ENCODE measurements around the gene SHISA5. TPM values are rescaled to one million over a fixed set of nuclear protein-coding genes. Genes with fewer than 3 reads are reported as not detected.

The SHISA5 gene
- total RNA-seq, 1 donor from 2014 or later: 68.5 TPM

Other genes with a start within 250 kb of the SHISA5 start
- gene NME6, start 202.8 kb downstream of the SHISA5 start, total RNA-seq: 11.3 and 16.3 TPM in 2 replicates
- not detected in 2 replicates for gene SPINK8, start 170.5 kb downstream of the SHISA5 start, total RNA-seq
- not detected in 2 replicates for gene FBXW12, start 132.0 kb downstream of the SHISA5 start, total RNA-seq
- 16.1 and 17.0 TPM in 2 replicates for gene PLXNB1, start 74.1 kb downstream of the SHISA5 start, total RNA-seq
- 8.9 and 10.1 TPM in 2 replicates for gene CCDC51, start 64.1 kb downstream of the SHISA5 start, total RNA-seq
- gene TMA7, start 63.9 kb downstream of the SHISA5 start, total RNA-seq: 237 and 246 TPM in 2 replicates
- gene ATRIP, start 57.4 kb downstream of the SHISA5 start, total RNA-seq: 3.7 and 4.6 TPM in 2 replicates
- 0.60 and 1.5 TPM in 2 replicates for gene PFKFB4, start 52.6 kb upstream of the SHISA5 start, total RNA-seq
- not detected in 2 replicates for gene UCN2, start 59.6 kb upstream of the SHISA5 start, total RNA-seq
- under 0.01 and 0.22 TPM in 2 replicates for gene COL7A1, start 91.2 kb upstream of the SHISA5 start, total RNA-seq
- 187 and 249 TPM in 2 replicates for gene UQCRC1, start 105.5 kb upstream of the SHISA5 start, total RNA-seq
- not detected in 2 replicates for gene TMEM89, start 117.6 kb upstream of the SHISA5 start, total RNA-seq
- 8.3 and 9.7 TPM in 2 replicates for gene SLC26A6, start 131.3 kb upstream of the SHISA5 start, total RNA-seq
- gene CELSR3, start 158.7 kb upstream of the SHISA5 start, total RNA-seq: 0.20 and 0.22 TPM in 2 replicates
- gene NCKIPSD, start 181.7 kb upstream of the SHISA5 start, total RNA-seq: 4.2 and 5.2 TPM in 2 replicates
- gene IP6K2, start 213.0 kb upstream of the SHISA5 start, total RNA-seq: 29.0 and 39.3 TPM in 2 replicates

Data from lung microvascular endothelial cell (primary cell).